Measurements from ENCODE around the gene TMEM97. TPM values are rescaled to one million over a fixed set of nuclear protein-coding genes. Genes with fewer than 3 reads are reported as not detected.

The TMEM97 gene
- polyA plus RNA-seq, 2 donors, result 7.4 to 8.9 TPM

GRCh38 chr17:28372945-28373274, 53.9 kb downstream of the TMEM97 start:
- H3K27ac ChIP-seq (ENCODE audit: low read depth in 2 of 2, low read length in 1 of 2), result no peak overlapping the region
- no peaks in the 10 kb centered on the region for H3K9me3 ChIP-seq (ENCODE audit: control insufficient read depth in 2 of 2, insufficient read depth in 1 of 2, low read depth in 1 of 2, low read length in 1 of 2)
- WGBS, 2 donors, result 82 to 87% methylated on average over 6 of the region's 6 CpGs
- peaks cover 10 to 14% of the 10 kb centered on the region in 2 donors for H3K4me1 ChIP-seq (ENCODE audit: control insufficient read depth in 2 of 2, insufficient read depth in 2 of 2, low read length in 1 of 2)
- H3K4me3 ChIP-seq (ENCODE audit: low read depth in 1 of 2, low read length in 2 of 2), result no peak overlapping the region
- H3K36me3 ChIP-seq (ENCODE audit: control insufficient read depth in 2 of 2, insufficient read depth in 2 of 2, low read length in 1 of 2), result no peaks in the 10 kb centered on the region
- H3K27me3 ChIP-seq (ENCODE audit: control insufficient read depth in 1 of 2, insufficient read depth in 2 of 2, low read length in 2 of 2), result no peaks in the 10 kb centered on the region

Other genes starting within 250 kb of the TMEM97 start
- gene IFT20, start 16.3 kb downstream of the TMEM97 start, polyA plus RNA-seq, result 10 to 100 TPM; 23.3 to 35.7 TPM
- 10 to 100 TPM in 1 of 2 donors, 1 to 10 TPM in 1; 9.7 to 22.6 TPM for gene TNFAIP1, start 16.6 kb downstream of the TMEM97 start, polyA plus RNA-seq
- 10 to 100 TPM; 29.8 to 69.3 TPM for gene POLDIP2, start 38.3 kb downstream of the TMEM97 start, polyA plus RNA-seq
- gene SEBOX, start 46.0 kb downstream of the TMEM97 start, polyA plus RNA-seq, result not detected
- under 1 TPM; 0.22 to 0.51 TPM for gene VTN, start 51.1 kb downstream of the TMEM97 start, polyA plus RNA-seq
- gene SARM1, start 52.5 kb downstream of the TMEM97 start, polyA plus RNA-seq, result 1 to 10 TPM; 3.0 to 4.4 TPM
- gene SLC46A1, start 87.0 kb downstream of the TMEM97 start, polyA plus RNA-seq, result 1 to 10 TPM in 1 of 2 donors, under 1 TPM in 1; 0.86 to 1.6 TPM
- gene SLC13A2, start 154.4 kb downstream of the TMEM97 start, polyA plus RNA-seq, result under 1 TPM in 1 of 2 donors, not detected in 1; 0.02 TPM
- 10 to 100 TPM in 1 of 2 donors, 1 to 10 TPM in 1; 8.8 to 10.6 TPM for gene FOXN1, start 187.1 kb downstream of the TMEM97 start, polyA plus RNA-seq
- 10 to 100 TPM; 15.3 to 20.1 TPM for gene UNC119, start 233.4 kb downstream of the TMEM97 start, polyA plus RNA-seq

Data from esophagus (tissue), 2 donors.